Neural cell (in vitro differentiated cells): ENCODE measurements around the gene PREB. TPM values are rescaled to one million over a fixed set of nuclear protein-coding genes. Genes with fewer than 3 reads are reported as not detected.
A peak's percentile ranks its signal among the peaks of the same experiment; 100 is the strongest.
"Not testable (repeated sequence)": the region's sequence is repeated elsewhere in the genome, so short reads cannot be mapped to it uniquely, and the experiment has no call there.

Experiments
- H2AFZ ChIP-seq: fragments of 200-600, 300-800 bp; sonication (generic), shearing (Covaris generic); 2 replicates; pipeline ENCODE4 v1.6.0; 2014; ENCODE audit warnings: low read depth, mild to moderate bottlenecking, antibody characterized with exemption, low read length, moderate library complexity
- H3F3A ChIP-seq: fragments of 200-600 bp; shearing (Covaris generic); 2 replicates; pipeline ENCODE4 v1.6.1; 2016; ENCODE audit warnings: mild to moderate bottlenecking, moderate library complexity, mixed read lengths, antibody characterized with exemption, low read length; ENCODE audit not compliant: insufficient read depth, poor library complexity, severe bottlenecking
- H3K27ac ChIP-seq: fragments of 200-600, 300-800 bp; sonication (generic), shearing (Covaris generic); 2 replicates; pipeline ENCODE4 v1.5.1; 2014; ENCODE audit warnings: mild to moderate bottlenecking, low read length, moderate library complexity
- H3K27me3 ChIP-seq: fragments of 300-800, 200-600 bp; sonication (generic), shearing (Covaris generic); 2 replicates; pipeline ENCODE4 v1.6.0; 2014; ENCODE audit warnings: mild to moderate bottlenecking, low read depth, low read length, moderate library complexity; ENCODE audit not compliant: insufficient read depth
- H3K36me3 ChIP-seq: fragments of 300-800, 200-600 bp; sonication (generic), shearing (Covaris generic); 2 replicates; pipeline ENCODE4 v1.5.1; 2014; ENCODE audit warnings: mild to moderate bottlenecking, antibody characterized with exemption, low read length, moderate library complexity; ENCODE audit not compliant: insufficient read depth
- H3K4me2 ChIP-seq: fragments of 300-800, 200-600 bp; sonication (generic), shearing (Covaris generic); 2 replicates; pipeline ENCODE4 v1.6.0; 2014; ENCODE audit warnings: mild to moderate bottlenecking, low read length
- H3K4me3 ChIP-seq: fragments of 300-800, 200-600 bp; sonication (generic), shearing (Covaris generic); 2 replicates; pipeline ENCODE4 v1.5.1; 2014; ENCODE audit warnings: mild to moderate bottlenecking, low read length, moderate library complexity
- H3K79me2 ChIP-seq: fragments of 200-600 bp; shearing (Covaris generic); replicated peaks from 2 replicates; pipeline ENCODE4 v1.6.0; 2014; ENCODE audit warnings: mild to moderate bottlenecking, low read length, moderate library complexity; ENCODE audit not compliant: insufficient read depth
- H3K9ac ChIP-seq: fragments of 300-800, 200-600 bp; sonication (generic), shearing (Covaris generic); 2 replicates; pipeline ENCODE4 v1.6.1; 2016; ENCODE audit warnings: mild to moderate bottlenecking, low read length, mixed read lengths
- H3K9me2 ChIP-seq: fragments of 200-600 bp; shearing (Covaris generic); 2 replicates; pipeline ENCODE4 v1.6.1; 2016; ENCODE audit warnings: mild to moderate bottlenecking, low read length, mixed read lengths; ENCODE audit not compliant: insufficient read depth
- H3K9me3 ChIP-seq: fragments of 200-600, 300-800 bp; sonication (generic), shearing (Covaris generic); 2 replicates; pipeline ENCODE4 v1.6.1; 2016; ENCODE audit warnings: mild to moderate bottlenecking, mixed run types, low read length, moderate library complexity, mixed read lengths
- H4K20me1 ChIP-seq: fragments of 200-600 bp; shearing (Covaris generic); 2 replicates; pipeline ENCODE4 v1.6.1; 2016; ENCODE audit warnings: mild to moderate bottlenecking, mixed run types; ENCODE audit not compliant: insufficient read depth
- CTCF ChIP-seq: fragments of 450-650 bp; IDR thresholded peaks from 2 replicates; pipeline ENCODE4 v1.5.1; 2014; ENCODE audit warnings: antibody characterized with exemption, mild to moderate bottlenecking, moderate library complexity; ENCODE audit not compliant: poor library complexity, severe bottlenecking
- EP300 ChIP-seq: fragments of 450-650 bp; conservative IDR thresholded peaks from 2 replicates; pipeline ENCODE4 v1.6.1; 2014; ENCODE audit warnings: antibody characterized with exemption, mild to moderate bottlenecking, moderate library complexity; ENCODE audit not compliant: poor library complexity, severe bottlenecking
- EZH2 ChIP-seq: fragments of 200-600, 300-800 bp; shearing (Covaris generic), sonication (generic); IDR thresholded peaks from 2 replicates; pipeline ENCODE4 v1.6.1; 2014; ENCODE audit warnings: antibody characterized with exemption, low read length, borderline replicate concordance, mild to moderate bottlenecking; ENCODE audit not compliant: insufficient read depth, poor library complexity, severe bottlenecking
- MXI1 ChIP-seq: fragments of 450-650 bp; conservative IDR thresholded peaks from 2 replicates; pipeline ENCODE4 v1.6.1; 2014; ENCODE audit warnings: antibody characterized with exemption, mild to moderate bottlenecking; ENCODE audit not compliant: poor library complexity, severe bottlenecking
- POLR2AphosphoS5 ChIP-seq: IDR thresholded peaks from 2 replicates; pipeline ENCODE4 v1.6.1; 2012
- RAD21 ChIP-seq: fragments of 450-650 bp; conservative IDR thresholded peaks from 2 replicates; pipeline ENCODE4 v1.6.1; 2014; ENCODE audit warnings: antibody characterized with exemption, mild to moderate bottlenecking, moderate library complexity
- REST ChIP-seq: IDR thresholded peaks from 2 replicates; pipeline ENCODE4 v1.6.1; 2012; ENCODE audit warnings: borderline replicate concordance
- SMC3 ChIP-seq: fragments of 450-650 bp; conservative IDR thresholded peaks from 2 replicates; pipeline ENCODE4 v1.6.1; 2014; ENCODE audit warnings: antibody characterized with exemption, mild to moderate bottlenecking, moderate library complexity; ENCODE audit not compliant: poor library complexity
- TAF1 ChIP-seq: IDR thresholded peaks from 2 replicates; pipeline ENCODE4 v1.6.1; 2012; ENCODE audit warnings: low read depth
- polyA plus RNA-seq: library from polyadenylated mRNA; depleted of rRNA; stranded (reverse); fragments of >200 nt; gene quantifications from 2 replicates; pipeline ENCODE4 v1.2.3, GENCODE V29; 2014

PREB gene
- polyA plus RNA-seq, 1 donor from 2014 or later = 121 TPM

GRCh38 chr2:27121906-27122305 is 12.5 kb downstream of the PREB start:
- Histone ChIP-seq H3K9me2 (no peaks in the 10 kb centered on the region), H2AFZ (no peak overlapping the region), H3K27ac (no peak overlapping the region), H3K9ac (no peak overlapping the region), H3K4me2 (no peak overlapping the region), H3F3A (no peaks in the 10 kb centered on the region), H3K27me3 (peaks cover 29% of the 10 kb centered on the region), H3K4me3 (no peak overlapping the region), H3K79me2 (no peaks in the 10 kb centered on the region), H3K9me3 (no peaks in the 10 kb centered on the region), H4K20me1 (no peaks in the 10 kb centered on the region), H3K36me3 (no peaks in the 10 kb centered on the region)
- TF ChIP-seq EZH2 (no peak), TAF1 (no peak), MXI1 (no peak), RAD21 (no peak), POLR2AphosphoS5 (no peak), SMC3 (no peak), EP300 (no peak), REST (no peak), CTCF (no peak)

GRCh38 chr2:27119330-27119670 is 15.1 kb downstream of the PREB start:
- Histone ChIP-seq H3K4me3 (peak overlapping the region; percentile 68), H3K27me3 (peaks cover 29% of the 10 kb centered on the region), H3K9ac (peak overlapping the region; percentile 60)
- not testable (repeated sequence) for H3K27ac ChIP-seq, H3F3A ChIP-seq, H3K9me2 ChIP-seq, H2AFZ ChIP-seq, H4K20me1 ChIP-seq, H3K9me3 ChIP-seq, H3K79me2 ChIP-seq, H3K4me2 ChIP-seq, H3K36me3 ChIP-seq
